HEK293 (cell line): ENCODE measurements around the gene RPS6KB2.
"Not testable (repeated sequence)": the region's sequence is repeated elsewhere in the genome, so short reads cannot be mapped to it uniquely, and the experiment has no call there.

Experiments used
- CTCF ChIA-PET: fragments of 350-600 bp; formaldehyde crosslinking; extraction: SDS; loops from one replicate; lab custom pipeline; 2021; ENCODE audit warnings: antibody characterized with exemption; lab: Yijun Ruan, JAX
- POLR2A ChIA-PET: fragments of 300-600 bp; formaldehyde crosslinking; extraction: SDS; loops from one replicate; lab custom pipeline; 2020; ENCODE audit warnings: antibody characterized with exemption, inconsistent platforms; lab: Yijun Ruan, JAX
- H3K27ac ChIP-seq: fragments of 200-500 bp; sonication (Bioruptor generic); 2 replicates; pipeline ENCODE4 v1.5.1; 2014; ENCODE audit warnings: low read depth, low read length, control low read depth, inconsistent platforms; ENCODE audit errors: extremely low read depth
- H3K36me3 ChIP-seq, 2 experiments: fragments of 200-500 bp in 1 of 2; sonication (Bioruptor generic) in 1 of 2; 1 replicate in 1 of 2; 2 replicates in 1 of 2; pipeline ENCODE4 v1.5.1; 2014 to 2017; ENCODE audit warnings: inconsistent platforms in 2 of 2, low read length in 2 of 2; ENCODE audit not compliant: control insufficient read depth in 2 of 2, insufficient read depth in 1 of 2
- H3K4me1 ChIP-seq: fragments of 200-500 bp; sonication (Bioruptor generic); 2 replicates; pipeline ENCODE4 v1.5.1; 2014; ENCODE audit warnings: mild to moderate bottlenecking, low read length, inconsistent platforms; ENCODE audit not compliant: control insufficient read depth, insufficient read depth
- H3K4me3 ChIP-seq: 2 replicates; pipeline ENCODE4 v1.5.1; 2011; ENCODE audit warnings: low read depth, mild to moderate bottlenecking, control low read depth, low read length, moderate library complexity
- H3K9me3 ChIP-seq: fragments of 200-500 bp; sonication (Bioruptor generic); 2 replicates; pipeline ENCODE4 v1.5.1; 2014; ENCODE audit warnings: low read depth, low read length, inconsistent platforms; ENCODE audit not compliant: control insufficient read depth, insufficient read depth
- GLIS2 ChIP-seq: fragments of 450-650 bp; formaldehyde crosslinking; IDR thresholded peaks from 2 replicates; pipeline ENCODE4 v1.5.1; 2016; ENCODE audit warnings: missing biosample characterization, missing genetic modification characterization
- KLF9 ChIP-seq: fragments of 450-650 bp; formaldehyde crosslinking; IDR thresholded peaks from 2 replicates; pipeline ENCODE4 v1.5.1; 2016; ENCODE audit warnings: missing biosample characterization, missing genetic modification characterization, low read depth
- SP7 ChIP-seq: fragments of 450-650 bp; formaldehyde crosslinking; IDR thresholded peaks from 2 replicates; pipeline ENCODE4 v1.5.1; 2016; ENCODE audit warnings: missing biosample characterization, missing genetic modification characterization
- WT1 ChIP-seq: fragments of 450-650 bp; formaldehyde crosslinking; IDR thresholded peaks from 2 replicates; pipeline ENCODE4 v1.5.1; 2016; ENCODE audit warnings: missing biosample characterization, missing genetic modification characterization
- ZBTB17 ChIP-seq: fragments of 450-650 bp; formaldehyde crosslinking; IDR thresholded peaks from 2 replicates; pipeline ENCODE4 v1.5.1; 2016; ENCODE audit warnings: missing biosample characterization, missing genetic modification characterization
- ZNF121 ChIP-seq: fragments of 450-650 bp; formaldehyde crosslinking; IDR thresholded peaks from 2 replicates; pipeline ENCODE4 v1.5.1; 2016; ENCODE audit warnings: missing biosample characterization, missing genetic modification characterization
- ZNF140 ChIP-seq: fragments of 450-650 bp; formaldehyde crosslinking; IDR thresholded peaks from 2 replicates; pipeline ENCODE4 v1.5.1; 2016; ENCODE audit warnings: missing biosample characterization, missing genetic modification characterization
- ZNF16 ChIP-seq: fragments of 450-650 bp; formaldehyde crosslinking; IDR thresholded peaks from 2 replicates; pipeline ENCODE4 v1.5.1; 2016; ENCODE audit warnings: low read depth, missing biosample characterization, missing genetic modification characterization
- ZNF184 ChIP-seq: fragments of 450-650 bp; IDR thresholded peaks from 2 replicates; pipeline ENCODE4 v1.5.1; 2018; ENCODE audit warnings: missing biosample characterization, mild to moderate bottlenecking, missing genetic modification characterization
- ZNF2 ChIP-seq: fragments of 450-650 bp; formaldehyde crosslinking; IDR thresholded peaks from 2 replicates; pipeline ENCODE4 v1.5.1; 2016; ENCODE audit warnings: missing biosample characterization, missing genetic modification characterization
- ZNF24 ChIP-seq: fragments of 450-650 bp; formaldehyde crosslinking; IDR thresholded peaks from 2 replicates; pipeline ENCODE4 v1.5.1; 2016; ENCODE audit warnings: missing biosample characterization, missing genetic modification characterization
- ZNF530 ChIP-seq: fragments of 450-650 bp; formaldehyde crosslinking; IDR thresholded peaks from 2 replicates; pipeline ENCODE4 v1.5.1; 2016; ENCODE audit warnings: low read depth, missing biosample characterization, missing genetic modification characterization
- ZNF555 ChIP-seq: fragments of 450-650 bp; formaldehyde crosslinking; conservative IDR thresholded peaks from 2 replicates; pipeline ENCODE4 v1.5.1; 2017; ENCODE audit warnings: missing biosample characterization, mild to moderate bottlenecking, missing genetic modification characterization, inconsistent platforms
- ZNF629 ChIP-seq: fragments of 450-650 bp; formaldehyde crosslinking; IDR thresholded peaks from 2 replicates; pipeline ENCODE4 v1.5.1; 2017; ENCODE audit warnings: missing biosample characterization, missing genetic modification characterization
- TF ChIP-seq, protein P1 (sequence below): fragments of 450-650 bp; formaldehyde crosslinking; IDR thresholded peaks from 2 replicates; pipeline ENCODE4 v1.5.1; 2016; ENCODE audit warnings: missing biosample characterization, missing genetic modification characterization
- TF ChIP-seq, protein P2 (sequence below): fragments of 450-650 bp; formaldehyde crosslinking; IDR thresholded peaks from 2 replicates; pipeline ENCODE4 v1.5.1; 2017; ENCODE audit warnings: missing biosample characterization, missing genetic modification characterization
- TF ChIP-seq, protein P3 (sequence below): fragments of 450-650 bp; formaldehyde crosslinking; IDR thresholded peaks from 2 replicates; pipeline ENCODE4 v1.5.1; 2016; ENCODE audit warnings: missing biosample characterization, missing genetic modification characterization

The RPS6KB2 gene

DNA sequence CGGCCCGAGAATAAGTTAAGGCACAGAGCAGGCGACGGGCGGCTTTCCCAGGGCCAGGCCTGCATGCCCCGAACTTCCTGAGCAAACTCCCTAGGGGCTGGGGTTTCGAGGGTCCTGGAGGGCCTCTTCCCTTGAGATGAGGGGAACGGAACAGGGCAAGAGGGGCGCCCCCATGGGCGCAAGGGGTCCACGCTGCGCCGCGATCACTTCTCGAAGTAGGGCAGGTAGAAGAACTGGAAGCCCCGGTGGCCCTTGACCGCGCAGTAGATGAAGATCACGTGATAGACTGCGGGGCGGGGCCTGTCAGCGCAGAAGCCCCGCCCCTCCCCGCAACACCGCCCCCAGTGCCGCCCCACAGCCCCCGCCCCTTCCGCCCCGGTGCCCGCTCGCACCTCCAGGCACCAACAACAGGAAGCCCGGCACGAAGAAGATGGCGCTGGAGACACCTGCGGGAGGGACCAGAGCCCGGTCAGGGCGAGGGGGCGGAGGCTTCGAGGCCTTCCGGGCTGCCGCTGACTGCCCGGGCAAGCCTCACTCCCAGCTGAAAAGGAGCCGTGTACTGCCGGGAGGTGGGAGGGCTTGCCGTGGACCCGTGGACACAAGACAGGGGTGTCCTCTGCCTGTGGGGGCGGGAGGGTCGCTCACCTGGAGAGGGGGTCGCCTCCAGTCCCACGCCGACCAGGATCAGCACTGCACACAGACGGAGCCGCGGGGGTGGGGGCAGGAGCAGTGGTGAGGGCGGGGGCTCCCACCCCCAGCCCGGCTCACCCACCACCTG, 36.3 kb downstream of the RPS6KB2 start (continued):
- TF ChIP-seq KLF9 (tag by site-specific recombination) (peak; percentile 65; the same call in 1 of the 2 replicates), ZNF184 (tag by site-specific recombination) (no peak)

- no peaks in the 10 kb centered on the region; the same call in 1 of the 2 replicates for H3K4me1 ChIP-seq
- H3K4me3 ChIP-seq, result peak overlapping the region; percentile 74
- H3K36me3 ChIP-seq, result no peaks in the 10 kb centered on the region
- no peak for TF ChIP-seq ZNF16
- TF ChIP-seq GLIS2, result 0 out of 2 replicates have a peak, but pooled peaks have one; percentile 65
- TF ChIP-seq ZNF530 (tag by site-specific recombination), result no peak
- TF ChIP-seq ZNF555 (tag by site-specific recombination), result no peak
- no peak for TF ChIP-seq WT1 (tag by site-specific recombination)
- TF ChIP-seq, all 188 proteins: peak for 1
- ChIA-PET POLR2A (interaction anchor here (0.6 to 1.6 kb wide), 11 partner anchors 18 to 725 kb away, joined by 3 to 9 read pairs (median 4); partner anchors contain the start of genes AIP, PPP1CA and RAD9A), CTCF (interaction anchor here (0.5 to 1.7 kb wide), 8 partner anchors 15 to 203 kb away, joined by 3 to 7 read pairs (median 4); partner anchors contain the start of gene PPP1CA)
- Histone ChIP-seq H3K9me3 (no peaks in the 10 kb centered on the region), H3K27ac (peak overlapping the region; percentile 61; the same call in 1 of the 2 replicates)
Measured at GRCh38 chr11:67465189-67465510, 36.9 kb downstream of the RPS6KB2 start.

DNA sequence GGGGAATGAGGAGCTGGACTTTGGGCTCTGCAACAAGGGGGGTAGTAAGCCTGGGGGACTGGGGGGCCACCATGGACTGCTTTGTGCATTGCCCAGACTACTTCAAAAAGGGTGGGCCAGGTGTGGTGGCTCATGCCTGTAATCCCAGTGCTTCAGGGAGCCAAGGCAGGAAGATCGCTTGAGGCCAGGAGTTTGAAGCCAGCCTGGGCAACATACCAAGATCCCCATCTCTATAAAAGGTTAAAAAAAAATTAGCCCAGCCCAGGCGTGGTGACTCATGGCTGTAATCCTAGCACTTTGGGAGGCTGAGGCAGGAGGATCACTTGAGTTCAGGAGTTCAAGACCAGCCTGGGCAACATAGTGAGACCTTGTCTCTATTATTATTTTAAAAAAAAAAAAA, 37.2 kb downstream of the RPS6KB2 start:
- H3K4me3 ChIP-seq, result peak overlapping the region; percentile 74
- not testable (repeated sequence) for H3K27ac ChIP-seq, H3K9me3 ChIP-seq, H3K36me3 ChIP-seq, H3K4me1 ChIP-seq
- ChIA-PET POLR2A (interaction anchor here (0.6 to 1.6 kb wide), 10 partner anchors 21 to 724 kb away, joined by 3 to 9 read pairs (median 4); partner anchors contain the start of genes PPP1CA and RAD9A), CTCF (interaction anchor here (0.5 to 1.7 kb wide), 6 partner anchors 23 to 203 kb away, joined by 3 to 7 read pairs (median 4); partner anchors contain the start of gene PPP1CA)
- TF ChIP-seq ZNF629 (tag by site-specific recombination) (0 out of 2 replicates have a peak, but pooled peaks have one; percentile 20), ZNF121 (tag by site-specific recombination) (peak; percentile 55; the same call in 1 of the 2 replicates), ZNF24 (tag by site-specific recombination) (peak; percentile 31; the same call in 1 of the 2 replicates), SP7 (tag by site-specific recombination) (0 out of 2 replicates have a peak, but pooled peaks have one; percentile 35)
- TF ChIP-seq, protein P1, sequence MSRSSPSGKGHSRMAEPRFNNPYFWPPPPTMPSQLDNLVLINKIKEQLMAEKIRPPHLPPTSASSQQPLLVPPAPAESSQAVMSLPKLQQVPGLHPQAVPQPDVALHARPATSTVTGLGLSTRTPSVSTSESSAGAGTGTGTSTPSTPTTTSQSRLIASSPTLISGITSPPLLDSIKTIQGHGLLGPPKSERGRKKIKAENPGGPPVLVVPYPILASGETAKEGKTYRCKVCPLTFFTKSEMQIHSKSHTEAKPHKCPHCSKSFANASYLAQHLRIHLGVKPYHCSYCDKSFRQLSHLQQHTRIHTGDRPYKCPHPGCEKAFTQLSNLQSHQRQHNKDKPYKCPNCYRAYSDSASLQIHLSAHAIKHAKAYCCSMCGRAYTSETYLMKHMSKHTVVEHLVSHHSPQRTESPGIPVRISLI (tag by site-specific recombination), result 0 out of 2 replicates have a peak, but pooled peaks have one; percentile 48
- TF ChIP-seq, all 188 proteins: peak for 5; not testable (repeated sequence) for 183

DNA sequence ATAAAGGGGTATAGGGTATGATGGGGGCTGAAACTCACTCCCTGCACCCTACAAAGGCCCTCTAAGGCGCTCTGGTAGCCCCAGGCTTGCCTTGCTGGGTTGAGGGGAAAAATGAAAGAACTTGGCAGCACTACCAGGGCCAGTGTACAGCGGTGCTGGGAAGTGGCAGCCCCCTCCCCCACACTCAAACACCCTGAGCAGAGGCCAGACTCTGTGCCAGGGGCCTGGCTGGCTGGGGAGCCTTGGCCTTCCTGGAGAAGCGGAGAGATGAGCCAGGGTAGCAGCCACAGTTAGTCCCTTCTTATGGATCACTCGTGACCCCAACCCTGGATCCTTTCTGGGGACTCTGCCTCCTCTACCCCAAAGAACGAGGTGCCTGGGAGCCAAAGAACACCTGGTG, 38.1 kb downstream of the RPS6KB2 start:
- ChIA-PET CTCF (interaction anchor here (1.2 to 1.7 kb wide), 2 partner anchors 40 to 65 kb away, joined by 6 to 7 read pairs; partner anchors contain the start of gene PPP1CA), POLR2A (interaction anchor here (1.4 kb wide), 1 partner anchor 65 kb away, joined by 9 read pairs; the partner anchor contains the start of gene PPP1CA)
- no peaks in the 10 kb centered on the region; the same call in 1 of the 2 replicates for H3K4me1 ChIP-seq
- H3K4me3 ChIP-seq, result no peak overlapping the region
- no peaks in the 10 kb centered on the region for H3K36me3 ChIP-seq
- H3K9me3 ChIP-seq, result no peaks in the 10 kb centered on the region
- H3K27ac ChIP-seq, result no peak overlapping the region
- TF ChIP-seq, protein P2, sequence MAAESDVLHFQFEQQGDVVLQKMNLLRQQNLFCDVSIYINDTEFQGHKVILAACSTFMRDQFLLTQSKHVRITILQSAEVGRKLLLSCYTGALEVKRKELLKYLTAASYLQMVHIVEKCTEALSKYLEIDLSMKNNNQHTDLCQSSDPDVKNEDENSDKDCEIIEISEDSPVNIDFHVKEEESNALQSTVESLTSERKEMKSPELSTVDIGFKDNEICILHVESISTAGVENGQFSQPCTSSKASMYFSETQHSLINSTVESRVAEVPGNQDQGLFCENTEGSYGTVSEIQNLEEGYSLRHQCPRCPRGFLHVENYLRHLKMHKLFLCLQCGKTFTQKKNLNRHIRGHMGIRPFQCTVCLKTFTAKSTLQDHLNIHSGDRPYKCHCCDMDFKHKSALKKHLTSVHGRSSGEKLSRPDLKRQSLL, result no peak
- TF ChIP-seq ZNF2 (tag by site-specific recombination), result no peak
- TF ChIP-seq, protein P3, sequence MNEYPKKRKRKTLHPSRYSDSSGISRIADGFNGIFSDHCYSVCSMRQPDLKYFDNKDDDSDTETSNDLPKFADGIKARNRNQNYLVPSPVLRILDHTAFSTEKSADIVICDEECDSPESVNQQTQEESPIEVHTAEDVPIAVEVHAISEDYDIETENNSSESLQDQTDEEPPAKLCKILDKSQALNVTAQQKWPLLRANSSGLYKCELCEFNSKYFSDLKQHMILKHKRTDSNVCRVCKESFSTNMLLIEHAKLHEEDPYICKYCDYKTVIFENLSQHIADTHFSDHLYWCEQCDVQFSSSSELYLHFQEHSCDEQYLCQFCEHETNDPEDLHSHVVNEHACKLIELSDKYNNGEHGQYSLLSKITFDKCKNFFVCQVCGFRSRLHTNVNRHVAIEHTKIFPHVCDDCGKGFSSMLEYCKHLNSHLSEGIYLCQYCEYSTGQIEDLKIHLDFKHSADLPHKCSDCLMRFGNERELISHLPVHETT (tag by site-specific recombination), result no peak
- no peak for TF ChIP-seq ZNF140 (tag by site-specific recombination)
- TF ChIP-seq ZBTB17 (tag by site-specific recombination), result no peak
- TF ChIP-seq, all 188 proteins: peak for 0
